ENCODE measurements around the gene SELENOH. TPM values are rescaled to one million over a fixed set of nuclear protein-coding genes. Genes with fewer than 3 reads are reported as not detected.

The SELENOH gene
- total RNA-seq, 1 donor from 2014 or later: 210 TPM

DNA sequence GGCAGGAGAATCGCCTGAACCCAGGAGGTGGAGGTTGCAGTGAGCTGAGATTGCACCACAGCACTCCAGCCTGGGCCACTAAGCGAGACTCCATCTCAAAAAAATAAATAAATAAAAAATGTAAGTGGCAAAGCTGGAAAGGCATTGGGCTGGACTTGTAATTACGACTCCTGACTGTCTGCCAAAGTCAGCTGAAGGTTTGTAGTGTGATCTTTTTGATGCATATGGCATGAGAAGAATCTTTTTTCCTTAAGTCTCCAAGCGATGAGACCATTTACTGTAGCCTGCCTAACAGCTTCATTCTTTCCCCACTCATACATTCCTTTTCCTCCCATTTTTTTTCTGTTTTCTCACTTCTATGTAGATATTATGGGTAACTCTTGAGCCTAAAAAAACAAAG is 45.1 kb downstream of the SELENOH start:
- Mint-ChIP-seq H3K9me3 (ENCODE audit: unreplicated experiment) (no peaks in the 10 kb centered on the region), H3K27ac (ENCODE audit: unreplicated experiment) (peak overlapping the region; percentile 0), H3K36me3 (ENCODE audit: low read depth, unreplicated experiment) (peaks cover 15% of the 10 kb centered on the region), H3K27me3 (ENCODE audit: unreplicated experiment) (peaks cover 9% of the 10 kb centered on the region), H3K4me3 (ENCODE audit: unreplicated experiment) (no peak overlapping the region), H3K4me1 (ENCODE audit: unreplicated experiment) (peaks cover 58% of the 10 kb centered on the region)
- TF ChIP-seq, protein P1, sequence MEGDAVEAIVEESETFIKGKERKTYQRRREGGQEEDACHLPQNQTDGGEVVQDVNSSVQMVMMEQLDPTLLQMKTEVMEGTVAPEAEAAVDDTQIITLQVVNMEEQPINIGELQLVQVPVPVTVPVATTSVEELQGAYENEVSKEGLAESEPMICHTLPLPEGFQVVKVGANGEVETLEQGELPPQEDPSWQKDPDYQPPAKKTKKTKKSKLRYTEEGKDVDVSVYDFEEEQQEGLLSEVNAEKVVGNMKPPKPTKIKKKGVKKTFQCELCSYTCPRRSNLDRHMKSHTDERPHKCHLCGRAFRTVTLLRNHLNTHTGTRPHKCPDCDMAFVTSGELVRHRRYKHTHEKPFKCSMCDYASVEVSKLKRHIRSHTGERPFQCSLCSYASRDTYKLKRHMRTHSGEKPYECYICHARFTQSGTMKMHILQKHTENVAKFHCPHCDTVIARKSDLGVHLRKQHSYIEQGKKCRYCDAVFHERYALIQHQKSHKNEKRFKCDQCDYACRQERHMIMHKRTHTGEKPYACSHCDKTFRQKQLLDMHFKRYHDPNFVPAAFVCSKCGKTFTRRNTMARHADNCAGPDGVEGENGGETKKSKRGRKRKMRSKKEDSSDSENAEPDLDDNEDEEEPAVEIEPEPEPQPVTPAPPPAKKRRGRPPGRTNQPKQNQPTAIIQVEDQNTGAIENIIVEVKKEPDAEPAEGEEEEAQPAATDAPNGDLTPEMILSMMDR (IDR thresholded peaks at IDR 0.05; ENCODE audit: unreplicated experiment): no peak
- no peak for DNase-seq (ENCODE audit: low spot score)

DNA sequence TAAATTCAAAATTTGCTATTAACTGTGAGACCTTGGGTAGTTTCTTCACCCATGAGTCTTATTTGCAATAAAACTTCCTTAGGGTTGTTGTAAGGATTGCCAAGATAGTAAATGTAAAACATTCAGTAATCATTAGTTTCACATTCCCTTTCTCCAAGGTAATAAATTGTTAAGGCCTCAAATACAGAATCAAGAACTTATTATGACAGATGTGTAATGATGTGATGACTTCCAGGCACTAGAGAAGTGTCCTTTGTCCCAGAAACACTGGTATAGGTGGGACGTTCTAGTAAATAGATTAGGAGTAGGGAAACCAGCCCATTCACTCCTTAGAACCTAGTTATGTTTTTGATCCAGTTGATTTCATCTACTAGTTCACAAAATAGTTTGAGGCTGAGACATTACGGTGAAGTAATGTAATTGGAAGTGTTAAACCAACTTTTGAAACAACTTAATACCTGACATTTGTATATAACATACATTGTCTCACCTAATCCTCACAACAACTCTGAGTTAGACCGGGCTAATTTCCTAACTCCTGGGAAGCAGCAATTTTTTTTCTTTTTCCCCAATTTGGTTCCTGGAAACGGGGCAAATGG is 45.8 kb downstream of the SELENOH start:
- Mint-ChIP-seq H3K4me1 (ENCODE audit: unreplicated experiment) (peaks cover 59% of the 10 kb centered on the region), H3K36me3 (ENCODE audit: low read depth, unreplicated experiment) (peaks cover 16% of the 10 kb centered on the region), H3K9me3 (ENCODE audit: unreplicated experiment) (no peaks in the 10 kb centered on the region), H3K4me3 (ENCODE audit: unreplicated experiment) (no peak overlapping the region), H3K27me3 (ENCODE audit: unreplicated experiment) (peaks cover 9% of the 10 kb centered on the region), H3K27ac (ENCODE audit: unreplicated experiment) (peak overlapping the region; percentile 1)
- TF ChIP-seq, protein P1 (IDR thresholded peaks at IDR 0.05; ENCODE audit: unreplicated experiment): no peak
- DNase-seq (ENCODE audit: low spot score): no peak

DNA sequence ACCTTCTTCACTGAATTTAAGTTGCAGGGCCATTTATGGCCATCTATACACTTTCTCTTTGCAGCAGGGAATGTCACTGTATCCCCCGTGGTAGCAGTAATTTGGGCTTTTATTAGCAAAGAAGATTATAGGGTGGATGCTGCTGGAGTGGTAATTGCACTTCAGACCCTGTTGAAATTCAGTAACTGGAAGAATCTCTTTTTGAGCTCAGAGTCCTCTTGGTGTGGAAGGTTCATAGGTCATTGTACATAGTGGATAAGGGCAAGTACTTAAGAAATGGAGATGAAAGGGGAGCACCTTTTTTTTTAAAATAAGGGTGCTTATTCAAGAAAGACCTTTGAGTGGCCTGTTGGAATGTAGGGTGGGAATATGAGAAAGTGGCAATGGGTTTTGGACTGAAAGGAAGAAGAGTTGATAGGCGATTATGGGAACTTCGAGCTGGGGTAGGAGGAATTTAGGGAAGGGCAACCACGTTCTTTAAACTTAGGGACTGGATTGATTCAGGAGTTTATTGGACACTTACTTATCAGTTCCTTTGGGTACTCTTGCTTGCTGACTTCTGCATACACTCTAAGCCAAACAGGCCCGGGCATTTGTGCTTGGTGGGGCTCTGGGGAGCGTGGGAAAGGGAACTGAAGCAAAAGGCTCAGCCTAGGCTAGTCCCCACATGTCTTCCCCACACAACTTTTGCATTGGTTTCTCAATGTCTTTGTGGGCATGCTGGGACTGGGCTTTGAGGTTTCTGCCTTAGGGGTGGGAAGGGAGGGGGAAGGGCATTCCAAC is 46.8 kb downstream of the SELENOH start:
- Mint-ChIP-seq H3K36me3 (ENCODE audit: low read depth, unreplicated experiment) (peaks cover 22% of the 10 kb centered on the region), H3K4me1 (ENCODE audit: unreplicated experiment) (peaks cover 58% of the 10 kb centered on the region), H3K9me3 (ENCODE audit: unreplicated experiment) (no peaks in the 10 kb centered on the region), H3K27me3 (ENCODE audit: unreplicated experiment) (peaks cover 6% of the 10 kb centered on the region), H3K27ac (ENCODE audit: unreplicated experiment) (peak overlapping the region; percentile 4), H3K4me3 (ENCODE audit: unreplicated experiment) (no peak overlapping the region)
- no peak for DNase-seq (ENCODE audit: low spot score)
- TF ChIP-seq, protein P1 (IDR thresholded peaks at IDR 0.05; ENCODE audit: unreplicated experiment): no peak

DNA sequence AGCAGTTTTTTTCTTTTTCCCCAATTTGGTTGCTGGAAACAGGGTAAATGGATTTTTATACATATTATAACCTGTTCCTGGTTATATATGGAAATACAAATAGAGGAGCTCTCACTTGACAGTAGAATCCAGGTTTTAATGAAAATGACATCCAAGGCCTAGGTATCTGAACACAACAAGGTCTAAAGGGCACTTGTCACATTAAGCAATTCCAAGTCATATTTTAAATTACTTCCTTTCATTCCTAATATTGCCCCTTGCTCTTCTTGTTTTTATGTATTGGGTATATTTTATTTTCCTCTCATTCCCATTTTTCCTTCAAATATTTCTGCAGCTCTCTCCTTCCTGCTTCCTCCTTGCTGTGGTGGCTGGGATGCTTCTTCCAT is 47.4 kb downstream of the SELENOH start:
- Mint-ChIP-seq H3K27ac (ENCODE audit: unreplicated experiment) (peak overlapping the region; percentile 64), H3K9me3 (ENCODE audit: unreplicated experiment) (no peaks in the 10 kb centered on the region), H3K36me3 (ENCODE audit: low read depth, unreplicated experiment) (peaks cover 28% of the 10 kb centered on the region), H3K4me1 (ENCODE audit: unreplicated experiment) (peaks cover 64% of the 10 kb centered on the region), H3K4me3 (ENCODE audit: unreplicated experiment) (no peak overlapping the region), H3K27me3 (ENCODE audit: unreplicated experiment) (peaks cover 5% of the 10 kb centered on the region)
- no peak for DNase-seq (ENCODE audit: low spot score)
- TF ChIP-seq, protein P1 (IDR thresholded peaks at IDR 0.05; ENCODE audit: unreplicated experiment): no peak
